NCI-H1417 treated with DMSO at 0.1 percent for 48 hours (cell line): ENCODE results near the gene BRAP.
A peak's percentile ranks its signal among the peaks of the same experiment; 100 is the strongest.
"Not testable (repeated sequence)": the region's sequence is repeated elsewhere in the genome, so short reads cannot be mapped to it uniquely, and the experiment has no call there.

Experiments used
- DNase-seq: peaks from one replicate; lab custom pipeline; 2025; lab: John Stamatoyannopoulos, UW

The BRAP gene

GRCh38 chr12:111685811-111686573 lies at the start of gene BRAP, which contains the start of gene ACAD10:
Gene BRAP, minus strand, starts transcription at chr12:111685956. Its CDS starts 164 bp downstream, at chr12:111685792.
Gene ACAD10, plus strand, starts transcription at chr12:111686053. Its CDS starts 6,657 bp downstream, at chr12:111692710.
- peak; percentile 38 for DNase-seq

GRCh38 chr12:111733340-111733915 lies 47.7 kb upstream of the BRAP start:
- no peak for DNase-seq

GRCh38 chr12:111732786-111733185 lies 47.0 kb upstream of the BRAP start:
- DNase-seq, result no peak

GRCh38 chr12:111730420-111730819 lies 44.7 kb upstream of the BRAP start:
- no peak for DNase-seq

- no peak for DNase-seq
Measured at GRCh38 chr12:111728795-111729194, 43.0 kb upstream of the BRAP start.

GRCh38 chr12:111723646-111724360 lies 38.0 kb upstream of the BRAP start:
- DNase-seq, result not testable (repeated sequence)

- no peak for DNase-seq
Measured at GRCh38 chr12:111720457-111720856, 34.7 kb upstream of the BRAP start.

- DNase-seq, result not testable (repeated sequence)
Measured at GRCh38 chr12:111719316-111719715, 33.6 kb upstream of the BRAP start.

- no peak for DNase-seq
Measured at GRCh38 chr12:111715279-111715678, 29.5 kb upstream of the BRAP start.

GRCh38 chr12:111706145-111706544 lies 20.4 kb upstream of the BRAP start:
- DNase-seq, result no peak

GRCh38 chr12:111705672-111706071 lies 19.9 kb upstream of the BRAP start:
- DNase-seq, result no peak

- no peak for DNase-seq
Measured at GRCh38 chr12:111699962-111700361, 14.2 kb upstream of the BRAP start.

- DNase-seq, result no peak
Measured at GRCh38 chr12:111693818-111694217, 8.1 kb upstream of the BRAP start.

- no peak for DNase-seq
Measured at GRCh38 chr12:111692575-111693210, 6.9 kb upstream of the BRAP start.

- no peak for DNase-seq
Measured at GRCh38 chr12:111691262-111691661, 5.5 kb upstream of the BRAP start.

GRCh38 chr12:111687952-111688351 lies 2.2 kb upstream of the BRAP start:
- no peak for DNase-seq

GRCh38 chr12:111687255-111687654 lies 1.5 kb upstream of the BRAP start:
- no peak for DNase-seq

GRCh38 chr12:111686574-111687105 lies 884 bp upstream of the BRAP start:
- DNase-seq, result no peak

- no peak for DNase-seq
Measured at GRCh38 chr12:111685322-111685810, 390 bp downstream of the BRAP start.

GRCh38 chr12:111684485-111685198 lies 1.1 kb downstream of the BRAP start:
- DNase-seq, result not testable (repeated sequence)

- DNase-seq, result no peak
Measured at GRCh38 chr12:111677186-111677585, 8.6 kb downstream of the BRAP start.
